Measurements from ENCODE around the gene VSIR.

VSIR gene

DNA sequence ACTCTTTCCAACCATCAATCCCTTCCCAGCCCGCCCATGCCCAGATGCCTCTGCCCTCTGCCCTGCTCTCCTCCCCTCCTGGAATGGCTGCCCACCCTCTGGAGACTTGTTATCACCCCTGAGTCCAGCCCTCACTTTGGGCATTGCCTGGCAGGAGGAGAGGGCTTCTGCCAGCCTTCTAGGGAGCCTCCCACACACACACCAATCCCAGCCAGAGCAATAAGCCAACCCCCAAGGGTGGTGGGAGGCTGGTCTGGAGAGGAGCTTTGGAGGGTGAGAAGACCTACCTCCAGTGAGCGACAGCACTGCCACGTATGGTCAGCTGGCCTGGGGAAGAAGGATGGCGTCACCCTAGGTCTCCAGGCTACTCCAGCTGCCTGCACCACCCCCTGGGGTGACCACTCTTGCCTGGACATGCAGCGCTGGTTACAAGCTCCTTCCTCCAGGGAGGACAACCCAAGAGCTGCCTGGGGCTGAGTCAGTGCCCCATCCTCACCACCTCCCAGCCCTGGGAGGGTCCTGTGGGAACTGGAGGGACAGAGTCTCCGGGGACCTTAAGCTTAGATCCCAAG, 62.2 kb downstream of the VSIR start:
- DNase-seq: no peak

DNA sequence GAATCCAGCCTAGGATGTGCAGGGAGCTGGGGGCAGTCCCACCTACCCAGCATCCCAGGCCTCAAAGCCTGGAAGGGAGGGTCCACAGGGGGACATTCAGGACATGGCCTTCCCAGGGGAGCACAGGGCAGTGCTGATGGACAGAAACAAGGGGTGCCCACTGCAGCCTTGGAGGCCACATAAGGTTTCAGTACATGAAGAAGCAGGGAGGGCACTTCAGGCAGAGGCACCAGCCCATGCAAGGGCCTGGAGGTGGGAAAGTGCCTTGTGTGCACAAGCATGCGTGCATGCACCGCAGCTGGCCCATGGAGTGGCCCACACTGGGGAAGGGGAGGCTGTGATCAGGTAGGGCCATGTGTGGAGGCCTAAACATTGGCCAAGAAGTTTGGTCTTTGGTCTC, 62.8 kb downstream of the VSIR start:
- no peak for DNase-seq

DNA sequence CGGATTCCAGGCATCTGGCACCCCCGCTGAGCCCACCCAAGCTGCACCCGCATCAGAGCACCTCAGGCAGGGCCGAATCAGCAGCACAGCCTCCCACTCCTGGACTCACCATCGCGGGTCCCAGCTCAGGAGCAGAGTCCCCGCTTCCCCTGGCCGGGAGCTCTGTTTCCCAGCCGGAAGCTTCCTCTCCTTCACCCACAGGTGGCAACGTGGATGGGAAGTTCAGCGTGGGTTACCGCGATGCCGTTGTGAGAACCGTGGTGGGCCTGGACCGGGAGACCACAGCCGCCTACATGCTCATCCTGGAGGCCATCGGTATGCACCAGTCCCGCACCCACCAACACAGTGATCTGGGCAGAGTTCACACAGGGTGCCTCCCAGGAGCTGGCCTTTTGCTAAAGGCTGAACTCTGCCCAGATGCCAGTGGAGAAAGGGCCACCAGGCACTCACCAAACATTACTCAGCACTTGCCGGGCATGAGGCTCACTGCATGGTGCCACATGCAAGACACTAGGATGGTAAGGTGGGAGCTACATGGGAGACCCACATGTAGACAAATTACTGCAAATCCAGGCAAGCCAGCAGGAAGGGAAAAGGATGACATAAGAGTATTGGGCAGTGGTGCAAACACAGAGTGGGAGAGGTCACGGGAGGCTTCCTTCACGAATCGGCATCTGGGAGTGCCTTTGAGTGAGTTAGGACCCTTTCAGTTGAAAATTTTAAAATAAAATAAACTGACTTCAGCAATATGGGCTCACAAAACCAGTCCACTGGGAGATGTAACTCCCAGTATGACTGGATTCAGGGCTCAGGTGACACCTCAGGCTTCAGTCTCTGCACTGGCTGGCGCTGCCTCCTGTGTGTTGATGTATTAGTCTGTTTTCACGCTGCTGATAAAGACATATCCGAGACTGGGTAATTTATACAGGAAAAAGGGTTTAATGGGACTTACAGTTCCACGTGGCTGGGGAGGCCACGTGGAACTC, 64.1 kb downstream of the VSIR start:
- no peak for DNase-seq

DNA sequence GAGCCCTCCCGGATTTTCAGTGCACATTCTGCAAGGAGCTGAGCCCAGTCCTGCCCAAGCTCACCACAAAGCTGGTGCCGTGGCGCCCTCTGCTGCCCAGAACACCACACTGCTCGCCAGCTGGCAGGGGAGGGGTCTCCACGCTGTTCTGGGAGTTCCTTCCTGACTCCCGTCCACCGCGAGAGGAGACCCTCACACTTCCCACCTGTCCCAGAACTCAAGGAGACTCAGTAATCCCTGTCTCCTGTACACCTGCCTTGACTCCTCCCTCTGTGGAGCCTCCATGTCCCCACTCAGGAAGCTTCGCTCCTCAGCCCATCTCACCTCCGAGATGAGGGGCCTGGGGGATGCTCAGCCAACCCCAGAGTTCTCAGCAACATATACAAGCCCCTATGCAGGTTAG, 65.0 kb downstream of the VSIR start:
- no peak for DNase-seq

DNA sequence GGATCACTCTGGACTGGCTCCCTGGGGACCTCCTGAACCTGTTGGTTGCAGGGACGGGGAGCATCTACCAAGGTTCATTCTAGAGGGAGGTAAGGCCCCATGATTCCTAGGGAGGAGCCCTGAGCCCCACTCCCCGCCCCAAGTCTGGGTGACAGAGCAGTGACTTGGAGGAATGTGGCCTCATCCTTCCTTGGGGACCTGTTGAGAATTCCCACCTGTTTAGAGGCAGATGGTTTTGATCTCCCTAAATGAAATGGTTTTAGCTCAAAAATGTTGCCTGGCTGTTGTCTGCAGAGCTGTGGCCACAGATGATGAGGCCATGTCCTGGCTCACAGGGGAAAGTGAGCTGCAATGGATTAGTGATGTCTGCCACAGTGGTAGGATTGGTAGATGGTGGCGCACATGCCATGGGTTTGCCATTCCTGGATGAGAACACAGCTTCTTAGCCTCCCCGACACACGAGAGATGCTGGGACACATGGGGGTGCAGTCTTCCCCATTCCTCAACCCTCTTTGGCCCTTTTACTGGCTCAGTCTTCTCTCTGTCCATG, 66.0 kb downstream of the VSIR start:
- no peak for DNase-seq

DNA sequence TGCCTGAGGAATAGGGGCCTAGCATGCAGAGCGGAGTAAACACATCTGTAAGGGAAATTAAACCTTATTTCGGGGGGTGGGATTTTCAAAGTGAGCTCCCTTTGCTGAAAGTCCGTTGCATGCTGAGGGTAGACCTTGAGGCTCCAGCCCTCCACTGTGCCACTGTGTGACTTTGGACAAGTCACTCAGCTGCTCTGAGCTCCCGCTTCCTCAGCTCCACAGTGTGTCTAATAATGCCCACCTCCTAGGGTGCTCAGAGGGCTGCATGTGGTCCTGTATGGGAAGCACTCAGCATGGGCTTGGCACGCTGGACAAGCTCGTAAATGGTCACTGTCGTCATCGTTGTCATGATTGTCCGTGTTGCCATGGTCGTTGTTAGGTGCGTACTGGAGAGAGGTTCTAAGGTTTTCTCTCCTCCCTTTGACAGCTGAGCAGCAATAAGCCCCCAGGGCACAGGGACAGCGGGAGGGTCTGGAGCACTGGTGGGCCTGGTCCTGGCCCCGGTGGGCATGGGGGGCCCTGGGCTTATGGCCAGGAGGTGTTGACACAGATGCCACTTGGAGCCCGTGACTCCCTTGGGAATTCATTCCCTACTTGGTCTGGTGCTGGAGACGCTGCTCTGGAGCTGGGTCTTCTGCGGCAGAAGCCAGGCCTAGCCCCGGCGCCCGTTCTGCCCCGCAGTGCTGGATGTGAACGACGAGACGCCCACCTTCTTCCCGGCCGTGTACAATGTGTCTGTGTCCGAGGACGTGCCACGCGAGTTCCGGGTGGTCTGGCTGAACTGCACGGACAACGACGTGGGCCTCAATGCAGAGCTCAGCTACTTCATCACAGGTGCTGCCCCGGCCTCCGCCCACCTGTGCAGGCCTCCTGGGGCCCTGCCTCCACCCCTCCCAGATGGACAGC, 66.9 kb downstream of the VSIR start:
- no peak for DNase-seq

DNA sequence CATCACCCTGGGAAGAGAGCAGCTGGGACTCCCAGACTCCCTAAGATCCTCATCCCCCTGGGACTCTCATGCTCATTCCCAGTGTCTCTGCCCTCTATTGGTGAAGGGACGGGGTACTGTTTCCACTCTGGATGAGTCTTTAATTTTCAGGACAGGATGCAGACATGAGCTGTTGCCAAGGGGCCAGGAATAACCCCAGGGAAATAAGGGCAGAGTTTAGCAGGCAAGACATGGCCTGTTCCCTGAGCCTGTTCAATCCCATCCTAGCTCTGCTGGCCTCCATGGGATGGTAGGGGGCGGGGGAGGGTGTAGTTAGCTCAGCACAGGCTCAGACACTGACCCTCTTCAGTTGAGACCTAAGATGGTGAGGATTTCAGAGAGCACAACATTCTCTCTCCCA, 67.7 kb downstream of the VSIR start:
- no peak for DNase-seq

DNA sequence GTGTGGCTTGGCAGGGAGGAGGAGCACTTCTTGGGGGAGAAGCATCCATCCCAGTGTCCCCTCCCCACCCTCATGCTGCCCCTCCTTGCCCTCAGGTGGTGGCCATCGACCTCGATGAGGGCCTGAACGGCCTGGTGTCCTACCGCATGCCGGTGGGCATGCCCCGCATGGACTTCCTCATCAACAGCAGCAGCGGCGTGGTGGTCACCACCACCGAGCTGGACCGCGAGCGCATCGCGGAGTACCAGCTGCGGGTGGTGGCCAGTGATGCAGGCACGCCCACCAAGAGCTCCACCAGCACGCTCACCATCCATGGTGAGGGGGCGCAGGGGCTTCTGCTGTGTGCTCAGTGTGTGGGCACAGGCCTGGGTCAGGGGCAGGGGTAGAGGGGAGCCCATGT, 68.5 kb downstream of the VSIR start:
- no peak for DNase-seq

DNA sequence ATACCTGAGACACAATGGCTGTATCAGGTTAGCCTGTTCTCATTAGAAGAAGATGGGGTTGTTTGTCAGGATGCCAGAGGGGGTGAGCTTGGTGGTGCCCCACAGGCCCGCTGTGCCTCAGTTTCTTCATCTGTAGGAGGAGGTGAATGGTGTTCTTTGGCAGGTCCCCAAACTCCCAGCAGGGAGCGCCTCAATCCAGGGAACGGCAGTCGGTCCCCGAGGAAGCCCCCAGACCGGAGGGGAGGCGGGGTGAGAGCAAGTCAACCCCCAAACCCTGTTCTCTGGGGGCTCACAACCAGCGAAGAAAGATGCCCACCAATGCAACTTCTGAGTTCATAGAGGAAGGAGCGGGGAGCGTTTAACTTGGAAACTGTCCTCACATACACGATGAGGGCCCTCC, 69.7 kb downstream of the VSIR start:
- no peak for DNase-seq

DNA sequence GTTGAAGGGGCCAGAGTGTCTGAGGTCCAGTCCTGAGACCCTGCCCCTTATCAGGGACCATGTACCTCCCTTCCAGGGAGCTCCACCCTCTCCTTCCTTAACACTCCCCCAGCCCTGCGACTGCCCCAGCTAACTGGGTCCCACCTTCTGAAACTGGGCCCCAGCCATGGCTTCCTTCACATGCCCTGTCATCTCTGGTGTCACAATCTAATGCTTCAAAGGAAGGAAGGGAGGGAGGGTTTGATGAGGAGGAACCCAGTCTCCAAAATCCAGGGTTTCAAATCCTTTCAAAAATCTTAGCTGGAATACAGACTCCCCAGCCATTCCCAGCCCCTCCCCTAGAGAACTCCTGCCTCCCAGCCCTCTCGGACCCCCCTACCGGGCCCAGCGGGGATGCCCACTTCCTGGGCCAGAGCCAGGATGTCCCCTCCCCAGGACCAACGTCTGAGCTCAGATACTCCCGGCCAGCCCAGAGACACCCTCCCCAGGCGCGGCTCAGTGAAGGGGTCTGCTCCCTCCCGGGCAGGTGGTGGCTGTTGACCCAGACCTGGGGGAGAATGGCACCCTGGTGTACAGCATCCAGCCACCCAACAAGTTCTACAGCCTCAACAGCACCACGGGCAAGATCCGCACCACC, 71.7 kb downstream of the VSIR start:
- DNase-seq: no peak

DNA sequence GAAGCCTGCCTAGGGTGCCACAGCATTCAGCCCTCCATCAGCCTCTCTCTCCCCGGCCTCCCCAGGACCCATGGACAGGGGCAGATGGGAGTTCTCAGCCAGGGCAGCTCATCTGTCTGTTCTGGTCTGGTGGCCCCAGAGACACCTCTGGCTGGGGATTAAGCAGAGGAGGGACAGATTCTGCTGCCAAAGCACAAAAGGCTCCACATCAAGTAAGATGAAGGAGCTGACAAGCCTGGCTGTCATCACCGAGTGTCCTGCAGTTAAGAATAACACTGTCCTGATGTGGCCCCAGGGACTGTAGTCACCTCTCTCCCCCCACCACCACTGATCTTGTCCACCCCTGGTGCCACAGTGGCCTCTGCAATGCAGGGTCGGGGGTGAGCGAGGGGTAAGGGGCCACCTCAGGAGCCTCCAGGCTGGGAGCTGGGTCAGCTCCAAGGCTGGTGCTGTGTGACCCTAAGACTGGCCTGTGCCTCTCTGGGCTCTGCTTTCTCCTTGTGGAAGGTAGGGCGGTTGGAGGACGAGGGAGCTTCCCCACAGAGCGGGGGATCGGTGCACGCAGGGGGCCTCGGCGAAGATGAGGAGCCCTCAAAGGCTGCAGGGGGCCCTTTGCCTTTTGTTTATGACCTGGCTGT, 72.5 kb downstream of the VSIR start:
- no peak for DNase-seq

DNA sequence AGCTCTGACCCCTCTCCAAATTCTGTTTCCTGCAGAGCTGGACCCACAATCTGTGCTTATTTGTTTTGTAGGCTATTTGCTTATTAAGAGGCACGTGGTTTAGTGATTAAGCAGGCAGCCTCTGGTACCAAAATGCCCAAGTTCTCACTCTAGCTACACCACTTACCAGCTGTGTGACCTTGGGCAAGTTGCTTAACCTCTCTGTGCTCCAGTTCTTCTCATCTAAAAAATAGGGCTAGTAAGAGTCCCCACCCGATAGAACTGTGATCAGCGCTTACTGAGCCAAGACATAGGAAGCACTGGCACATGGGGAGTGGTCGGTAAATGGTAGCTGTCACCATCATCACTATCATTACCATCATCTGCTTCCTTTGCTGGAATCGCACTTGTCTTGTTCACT, 74.6 kb downstream of the VSIR start:
- no peak for DNase-seq

DNA sequence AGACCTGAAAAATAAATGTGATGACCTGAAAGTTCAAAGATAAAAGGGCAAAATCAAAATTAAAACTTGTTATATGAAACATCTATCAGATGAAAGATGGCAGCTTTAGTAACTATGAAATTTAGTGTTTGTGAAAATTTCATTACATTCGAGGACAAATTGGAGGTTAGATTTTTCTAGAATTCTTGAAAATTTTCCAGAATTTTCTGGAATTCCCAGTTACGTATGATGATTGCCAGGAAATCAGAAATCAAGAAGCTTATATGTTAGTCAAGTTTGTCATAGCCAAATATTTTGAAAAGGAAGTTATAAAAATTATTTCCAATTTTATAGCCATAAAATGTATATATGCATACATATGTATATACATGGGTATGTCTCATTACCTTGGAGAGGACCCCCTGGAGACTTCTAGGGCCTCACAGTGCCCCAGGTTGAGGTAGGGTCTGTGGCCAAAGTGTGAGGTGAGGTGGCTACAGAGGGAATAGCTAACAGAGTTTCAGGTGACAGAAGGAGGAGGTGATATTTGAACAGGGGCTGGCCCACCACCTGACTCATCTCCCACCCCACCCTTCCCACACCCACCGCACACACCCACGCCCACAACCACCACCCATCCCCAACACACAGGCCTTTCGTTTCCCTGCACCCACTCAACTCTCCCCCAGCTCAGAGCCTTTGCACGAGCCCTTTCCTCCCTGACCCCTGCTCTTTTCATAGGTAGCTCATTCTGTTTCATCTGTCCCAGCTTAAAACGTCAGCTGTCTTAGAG, 75.2 kb downstream of the VSIR start:
- no peak for DNase-seq
